Calu3 (cell line): ENCODE results near the gene CACNA2D3. TPM values are rescaled to one million over a fixed set of nuclear protein-coding genes. Genes with fewer than 3 reads are reported as not detected.
"Not testable (repeated sequence)": the region's sequence is repeated elsewhere in the genome, so short reads cannot be mapped to it uniquely, and the experiment has no call there.

Source experiments
- BruUV-seq: library from RNA; stranded (reverse); fragments of 400-500 nt; replicated peaks from 2 replicates; lab custom pipeline; 2021; lab: Mats Ljungman, UMichigan
- CTCF ChIA-PET: fragments of 300-600 bp; sonication (Branson Sonifier 250); formaldehyde crosslinking; loops from one replicate; lab custom pipeline; 2022; ENCODE audit warnings: antibody characterized with exemption; lab: Charles Lee
- DNase-seq: peaks from one replicate; pipeline ENCODE4 v3.0.0; 2022
- H3K27ac Mint-ChIP-seq: one replicate; pipeline ENCODE4 v1.8.0; 2022; ENCODE audit warnings: mixed read lengths; ENCODE audit not compliant: unreplicated experiment
- H3K27me3 Mint-ChIP-seq: one replicate; pipeline ENCODE4 v1.8.0; 2022; ENCODE audit warnings: mixed read lengths; ENCODE audit not compliant: unreplicated experiment
- H3K36me3 Mint-ChIP-seq: one replicate; pipeline ENCODE4 v1.8.0; 2022; ENCODE audit warnings: mild to moderate bottlenecking, moderate library complexity, mixed read lengths; ENCODE audit not compliant: insufficient read depth, unreplicated experiment
- H3K4me1 Mint-ChIP-seq: one replicate; pipeline ENCODE4 v1.8.0; 2022; ENCODE audit warnings: mild to moderate bottlenecking, low read depth, mixed read lengths; ENCODE audit not compliant: unreplicated experiment
- H3K4me3 Mint-ChIP-seq: one replicate; pipeline ENCODE4 v1.8.0; 2022; ENCODE audit warnings: mild to moderate bottlenecking, low read depth, moderate library complexity, mixed read lengths; ENCODE audit not compliant: unreplicated experiment
- H3K9me3 Mint-ChIP-seq: one replicate; pipeline ENCODE4 v1.8.0; 2022; ENCODE audit warnings: low read depth, mixed read lengths; ENCODE audit not compliant: unreplicated experiment
- CTCF ChIP-seq: fragments of 200-600 bp; IDR thresholded peaks from one replicate; pipeline ENCODE4 v1.8.0; 2022; ENCODE audit warnings: antibody characterized with exemption; ENCODE audit not compliant: unreplicated experiment
- intact Hi-C: fragments of 100-400 bp; cut with micrococcal nuclease; formaldehyde crosslinking; loops from one replicate; pipeline ENCODE4 v1.10.0; 2022; ENCODE audit not compliant: unreplicated experiment
- total RNA-seq: library from RNA; stranded (reverse); gene quantifications from 2 replicates; pipeline ENCODE4 v1.2.3, GENCODE V29; 2022

CACNA2D3 gene
- total RNA-seq, 1 experiment from 2014 or later = not detected

GRCh38 chr3:55094676-55095075 is 972.3 kb downstream of the CACNA2D3 start:
- TF ChIP-seq CTCF = no peak
- no TSS peak for BruUV-seq
- Mint-ChIP-seq H3K27ac (no peak overlapping the region), H3K36me3 (no peaks in the 10 kb centered on the region), H3K27me3 (no peaks in the 10 kb centered on the region), H3K4me3 (no peak overlapping the region), H3K4me1 (no peaks in the 10 kb centered on the region), H3K9me3 (peaks cover 11% of the 10 kb centered on the region)
- intact Hi-C loops = no loop called here
- CTCF ChIA-PET = no interaction called here
- DNase-seq = no peak

- Mint-ChIP-seq H3K27me3 (no peaks in the 10 kb centered on the region), H3K36me3 (no peaks in the 10 kb centered on the region), H3K4me1 (no peaks in the 10 kb centered on the region), H3K27ac (no peak overlapping the region), H3K4me3 (no peak overlapping the region), H3K9me3 (peaks cover 13% of the 10 kb centered on the region)
- BruUV-seq = no TSS peak
- TF ChIP-seq CTCF = no peak
- DNase-seq = no peak
- CTCF ChIA-PET = no interaction called here
- intact Hi-C loops = no loop called here
These were observed 975.1 kb downstream of the CACNA2D3 start for GRCh38 chr3:55097441-55097840.

GRCh38 chr3:55105647-55106046 is 983.3 kb downstream of the CACNA2D3 start:
- no peak for DNase-seq
- H3K27me3 Mint-ChIP-seq = no peaks in the 10 kb centered on the region
- CTCF ChIA-PET = no interaction called here
- no peaks in the 10 kb centered on the region for H3K36me3 Mint-ChIP-seq
- no peaks in the 10 kb centered on the region for H3K4me1 Mint-ChIP-seq
- intact Hi-C loops = no loop called here
- TF ChIP-seq CTCF = no peak
- no peak overlapping the region for H3K4me3 Mint-ChIP-seq
- no peak overlapping the region for H3K27ac Mint-ChIP-seq
- H3K9me3 Mint-ChIP-seq = peaks cover 8% of the 10 kb centered on the region
- BruUV-seq = no TSS peak

GRCh38 chr3:55107187-55107586 is 984.8 kb downstream of the CACNA2D3 start:
- no peak for DNase-seq
- no peak overlapping the region for H3K4me3 Mint-ChIP-seq
- no peaks in the 10 kb centered on the region for H3K27me3 Mint-ChIP-seq
- intact Hi-C loops = no loop called here
- H3K4me1 Mint-ChIP-seq = no peaks in the 10 kb centered on the region
- peaks cover 5% of the 10 kb centered on the region for H3K9me3 Mint-ChIP-seq
- BruUV-seq = no TSS peak
- no peaks in the 10 kb centered on the region for H3K36me3 Mint-ChIP-seq
- no peak overlapping the region for H3K27ac Mint-ChIP-seq
- CTCF ChIA-PET = no interaction called here
- no peak for TF ChIP-seq CTCF

DNA sequence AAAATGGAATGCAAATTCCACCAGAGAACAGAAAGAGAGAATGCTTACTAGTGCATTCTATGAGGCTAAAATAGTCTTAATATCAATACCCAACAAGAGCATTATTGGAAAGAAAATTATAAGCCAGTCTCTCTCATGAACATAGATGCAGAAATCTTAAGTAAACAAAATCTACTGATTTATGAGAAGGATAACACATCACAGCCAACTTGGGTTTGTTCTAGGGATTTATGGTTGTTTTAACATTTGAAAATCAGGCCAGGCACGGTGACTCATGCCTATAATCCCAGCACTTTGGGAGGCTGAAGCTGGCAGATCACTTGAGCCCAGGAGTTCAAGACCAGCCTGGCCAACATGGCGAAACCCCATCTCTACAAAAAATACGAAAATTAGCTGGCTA is 989.6 kb downstream of the CACNA2D3 start:
- H3K36me3 Mint-ChIP-seq, BruUV-seq, DNase-seq, H3K27me3 Mint-ChIP-seq, intact Hi-C loops, H3K27ac Mint-ChIP-seq, H3K4me3 Mint-ChIP-seq, CTCF ChIA-PET, H3K9me3 Mint-ChIP-seq, H3K4me1 Mint-ChIP-seq: not testable (repeated sequence)
